HG02571 (cell line): ENCODE data around the gene SCN5A.

Experiments
- ATAC-seq: cut with Tn5 transposase; IDR thresholded peaks from one replicate; pipeline ENCODE4 v1.9.1; 2021; ENCODE audit warnings: mild to moderate bottlenecking, moderate library complexity; ENCODE audit not compliant: unreplicated experiment

Gene SCN5A

GRCh38 chr3:38548154-38548931 lies 101.1 kb downstream of the SCN5A start:
- no peak for ATAC-seq

GRCh38 chr3:38545983-38546382 lies 103.5 kb downstream of the SCN5A start:
- ATAC-seq: no peak

- no peak for ATAC-seq
These were observed 103.9 kb downstream of the SCN5A start for GRCh38 chr3:38545550-38545949.

GRCh38 chr3:38544926-38545325 lies 104.6 kb downstream of the SCN5A start:
- ATAC-seq: no peak

- ATAC-seq: no peak
These were observed 105.9 kb downstream of the SCN5A start for GRCh38 chr3:38543586-38543985.

- no peak for ATAC-seq
These were observed 106.8 kb downstream of the SCN5A start for GRCh38 chr3:38542401-38543298.

GRCh38 chr3:38541806-38542205 lies 107.7 kb downstream of the SCN5A start:
- no peak for ATAC-seq

- no peak for ATAC-seq
These were observed 110.6 kb downstream of the SCN5A start for GRCh38 chr3:38538773-38539353.

GRCh38 chr3:38536671-38537070 lies 112.8 kb downstream of the SCN5A start:
- ATAC-seq: no peak

- ATAC-seq: no peak
These were observed 114.9 kb downstream of the SCN5A start for GRCh38 chr3:38534604-38535003.

GRCh38 chr3:38534180-38534579 lies 115.3 kb downstream of the SCN5A start:
- no peak for ATAC-seq

GRCh38 chr3:38533285-38533976 lies 116.1 kb downstream of the SCN5A start:
- no peak for ATAC-seq

GRCh38 chr3:38532529-38532928 lies 117.0 kb downstream of the SCN5A start:
- no peak for ATAC-seq

GRCh38 chr3:38528457-38528856 lies 121.0 kb downstream of the SCN5A start:
- ATAC-seq: no peak

- no peak for ATAC-seq
These were observed 122.7 kb downstream of the SCN5A start for GRCh38 chr3:38526792-38527191.

GRCh38 chr3:38524141-38524739 lies 125.2 kb downstream of the SCN5A start:
- no peak for ATAC-seq

GRCh38 chr3:38522002-38522401 lies 127.5 kb downstream of the SCN5A start:
- no peak for ATAC-seq

- no peak for ATAC-seq
These were observed 128.0 kb downstream of the SCN5A start for GRCh38 chr3:38521391-38521987.

GRCh38 chr3:38519651-38520050 lies 129.8 kb downstream of the SCN5A start:
- no peak for ATAC-seq

GRCh38 chr3:38519000-38519399 lies 130.5 kb downstream of the SCN5A start:
- ATAC-seq: no peak
